ENCODE data around the gene CHMP5. TPM values are rescaled to one million over a fixed set of nuclear protein-coding genes. Genes with fewer than 3 reads are reported as not detected.
A peak's percentile ranks its signal among the peaks of the same experiment; 100 is the strongest.

The CHMP5 gene
- polyA plus RNA-seq, 3 donors, result 33.5 to 72.5 (median 65.0) TPM

DNA sequence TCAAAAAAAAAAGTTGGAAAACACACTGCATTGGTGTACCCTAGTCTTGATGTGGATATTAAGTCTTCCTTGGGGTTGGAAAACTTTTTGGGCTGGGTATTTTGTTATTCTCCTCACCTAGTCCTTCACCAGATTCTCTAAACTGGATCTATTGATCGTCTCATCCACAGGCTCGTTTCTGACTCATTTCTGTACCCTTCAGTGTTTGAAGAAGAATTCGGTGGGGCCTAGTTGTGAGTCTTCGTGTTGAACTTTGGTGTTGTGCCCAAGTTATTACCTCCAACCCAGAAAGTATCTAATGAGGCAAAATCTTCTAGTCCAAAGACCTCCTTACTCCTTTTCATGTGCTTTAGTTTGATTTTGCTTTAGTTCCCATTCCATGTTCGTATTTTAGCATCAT, 27.1 kb downstream of the CHMP5 start:
- intact Hi-C loops (cut with micrococcal nuclease), result loop anchor here in 1 of 2 donors (10.0 kb wide), 1 partner anchor 183 kb away; the partner anchor contains the start of gene NOL6
- no CpG with 5 or more reads among the region's 5 CpGs for WGBS (ENCODE audit: insufficient coverage)
- no peak overlapping the region for H3K4me3 Mint-ChIP-seq
- H3K4me1 Mint-ChIP-seq, result peaks cover 48% of the 10 kb centered on the region
- H3K27me3 Mint-ChIP-seq (ENCODE audit: low read depth in 3 of 3), result no peaks in the 10 kb centered on the region
- peak overlapping the region; percentile 86 to 100 (median 100) for H3K27ac Mint-ChIP-seq
- Histone ChIP-seq H2AFZ (ENCODE audit: insufficient read depth, low read depth, low read length, poor library complexity, severe bottlenecking) (no peak overlapping the region), H3K79me2 (ENCODE audit: insufficient read depth, low read length) (peaks cover 65% of the 10 kb centered on the region), H3K4me2 (replicated peaks; ENCODE audit: extremely low read depth, low read length, poor library complexity, severe bottlenecking) (no peak overlapping the region), H3K36me3 (replicated peaks in 1 of 2; ENCODE audit: control insufficient read depth in 1 of 2, insufficient read depth in 2 of 2, low read length in 2 of 2) (peaks cover 20 to 47% of the 10 kb centered on the region in 2 donors), H3K4me1 (ENCODE audit: control insufficient read depth in 1 of 2, insufficient read depth in 2 of 2, low read length in 2 of 2) (peaks cover 33 to 46% of the 10 kb centered on the region in 2 donors), H3K9me3 (replicated peaks in 1 of 2; ENCODE audit: control insufficient read depth in 1 of 2, insufficient read depth in 1 of 2, low read length in 2 of 2) (no peaks in the 10 kb centered on the region), H3K27me3 (ENCODE audit: control insufficient read depth in 2 of 2, insufficient read depth in 2 of 2, low read length in 2 of 2) (no peaks in the 10 kb centered on the region), H3K27ac (ENCODE audit: low read depth in 1 of 2, low read length in 2 of 2) (peak overlapping the region in 1 of 2 donors; percentile 100), H4K20me1 (ENCODE audit: insufficient read depth, low read length) (no peaks in the 10 kb centered on the region), H3K4me3 (replicated peaks in 1 of 3; ENCODE audit: low read depth in 2 of 3, low read length in 3 of 3) (no peak overlapping the region), H3K9ac (ENCODE audit: insufficient read depth, low read length, poor library complexity, severe bottlenecking) (no peak overlapping the region)
- DNase-seq, result no peak
- TF ChIP-seq, protein P1, sequence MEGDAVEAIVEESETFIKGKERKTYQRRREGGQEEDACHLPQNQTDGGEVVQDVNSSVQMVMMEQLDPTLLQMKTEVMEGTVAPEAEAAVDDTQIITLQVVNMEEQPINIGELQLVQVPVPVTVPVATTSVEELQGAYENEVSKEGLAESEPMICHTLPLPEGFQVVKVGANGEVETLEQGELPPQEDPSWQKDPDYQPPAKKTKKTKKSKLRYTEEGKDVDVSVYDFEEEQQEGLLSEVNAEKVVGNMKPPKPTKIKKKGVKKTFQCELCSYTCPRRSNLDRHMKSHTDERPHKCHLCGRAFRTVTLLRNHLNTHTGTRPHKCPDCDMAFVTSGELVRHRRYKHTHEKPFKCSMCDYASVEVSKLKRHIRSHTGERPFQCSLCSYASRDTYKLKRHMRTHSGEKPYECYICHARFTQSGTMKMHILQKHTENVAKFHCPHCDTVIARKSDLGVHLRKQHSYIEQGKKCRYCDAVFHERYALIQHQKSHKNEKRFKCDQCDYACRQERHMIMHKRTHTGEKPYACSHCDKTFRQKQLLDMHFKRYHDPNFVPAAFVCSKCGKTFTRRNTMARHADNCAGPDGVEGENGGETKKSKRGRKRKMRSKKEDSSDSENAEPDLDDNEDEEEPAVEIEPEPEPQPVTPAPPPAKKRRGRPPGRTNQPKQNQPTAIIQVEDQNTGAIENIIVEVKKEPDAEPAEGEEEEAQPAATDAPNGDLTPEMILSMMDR (IDR thresholded peaks at IDR 0.05), result no peak
- no peaks in the 10 kb centered on the region for H3K9me3 Mint-ChIP-seq
- peaks cover 35 to 36% of the 10 kb centered on the region in 2 donors for H3K36me3 Mint-ChIP-seq

DNA sequence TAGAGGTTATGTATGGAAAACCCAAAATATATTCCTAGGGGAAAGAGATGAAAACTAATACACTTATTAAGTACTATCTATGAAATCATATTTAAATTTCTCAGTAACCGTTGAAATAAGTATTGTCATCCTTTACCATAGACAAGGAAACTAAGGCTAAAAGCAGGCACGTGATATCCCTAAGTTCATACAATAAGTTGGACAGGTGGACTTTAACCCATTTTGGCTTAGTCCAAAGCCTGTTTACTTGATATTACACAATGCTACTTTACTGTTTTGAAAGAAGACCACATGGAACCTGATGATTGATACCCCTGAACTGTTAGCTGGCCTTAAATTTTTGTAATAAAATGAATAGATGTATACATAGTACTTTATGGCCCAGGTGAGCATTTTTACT, 28.9 kb downstream of the CHMP5 start:
- Histone ChIP-seq H3K27me3 (ENCODE audit: control insufficient read depth in 2 of 2, insufficient read depth in 2 of 2, low read length in 2 of 2) (no peaks in the 10 kb centered on the region), H3K4me2 (replicated peaks; ENCODE audit: extremely low read depth, low read length, poor library complexity, severe bottlenecking) (no peak overlapping the region), H3K9me3 (replicated peaks in 1 of 2; ENCODE audit: control insufficient read depth in 1 of 2, insufficient read depth in 1 of 2, low read length in 2 of 2) (no peaks in the 10 kb centered on the region), H3K27ac (ENCODE audit: low read depth in 1 of 2, low read length in 2 of 2) (peak overlapping the region in 1 of 2 donors; percentile 100), H3K4me1 (ENCODE audit: control insufficient read depth in 1 of 2, insufficient read depth in 2 of 2, low read length in 2 of 2) (peaks cover 39 to 48% of the 10 kb centered on the region in 2 donors), H3K9ac (ENCODE audit: insufficient read depth, low read length, poor library complexity, severe bottlenecking) (no peak overlapping the region), H4K20me1 (ENCODE audit: insufficient read depth, low read length) (peaks cover 5% of the 10 kb centered on the region), H3K4me3 (replicated peaks in 1 of 3; ENCODE audit: low read depth in 2 of 3, low read length in 3 of 3) (no peak overlapping the region), H3K79me2 (ENCODE audit: insufficient read depth, low read length) (peaks cover 81% of the 10 kb centered on the region), H2AFZ (ENCODE audit: insufficient read depth, low read depth, low read length, poor library complexity, severe bottlenecking) (no peak overlapping the region), H3K36me3 (replicated peaks in 1 of 2; ENCODE audit: control insufficient read depth in 1 of 2, insufficient read depth in 2 of 2, low read length in 2 of 2) (peaks cover 20 to 62% of the 10 kb centered on the region in 2 donors)
- intact Hi-C loops (cut with micrococcal nuclease), result loop anchor here in 1 of 2 donors (10.0 kb wide), 1 partner anchor 181 kb away; the partner anchor contains the start of gene NOL6
- H3K36me3 Mint-ChIP-seq, result peaks cover 49 to 54% of the 10 kb centered on the region in 2 donors
- H3K4me1 Mint-ChIP-seq, result peaks cover 57% of the 10 kb centered on the region
- no CpG with 5 or more reads among the region's 2 CpGs for WGBS (ENCODE audit: insufficient coverage)
- no peaks in the 10 kb centered on the region for H3K9me3 Mint-ChIP-seq
- TF ChIP-seq, protein P1 (IDR thresholded peaks at IDR 0.05), result no peak
- no peak for DNase-seq
- H3K4me3 Mint-ChIP-seq, result no peak overlapping the region
- peak overlapping the region in 3 of 7 donors; percentile 3 to 72 (median 56) for H3K27ac Mint-ChIP-seq
- H3K27me3 Mint-ChIP-seq (ENCODE audit: low read depth in 3 of 3), result no peaks in the 10 kb centered on the region

All from CD14-positive monocyte (primary cell).